Prostate gland (tissue), 2 donors: ENCODE results near the gene LRRC71.

Experiments
- CTCF ChIP-seq, 4 experiments: fragments of 200-600 bp in 2 of 4; fragments of 450-650 bp in 2 of 4; sonication (generic) in 2 of 4; IDR thresholded peaks; 1 replicate in 3 of 4; 2 replicates in 1 of 4; pipeline ENCODE4 v1.5.1; 2016 to 2019; ENCODE audit warnings: antibody characterized with exemption in 4 of 4, mild to moderate bottlenecking in 2 of 4, moderate library complexity in 2 of 4
- POLR2A ChIP-seq: fragments of 450-650 bp; IDR thresholded peaks from one replicate; pipeline ENCODE4 v1.6.1; 2016; ENCODE audit warnings: antibody characterized with exemption, mild to moderate bottlenecking

DNA sequence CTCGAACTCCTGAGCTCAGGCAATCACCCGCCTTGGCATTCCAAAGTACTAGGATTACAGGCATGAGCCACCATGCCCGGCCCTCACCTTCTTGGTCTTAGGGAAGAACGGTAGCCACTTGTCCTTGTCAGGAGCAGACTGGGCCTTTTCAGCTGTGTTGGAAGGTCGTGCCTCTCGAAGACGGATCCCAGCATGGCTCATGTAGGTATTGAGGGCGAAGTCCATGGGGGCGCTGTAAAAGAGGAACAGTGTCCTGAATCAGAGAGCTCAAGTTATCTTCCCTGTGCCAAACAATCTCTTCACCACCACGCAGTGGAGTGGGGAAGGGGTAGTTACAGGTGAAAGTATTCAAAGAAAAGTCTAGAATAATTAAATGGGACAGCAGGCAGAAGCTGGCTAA, 35.9 kb downstream of the LRRC71 start:
- TF ChIP-seq CTCF (IDR thresholded peaks at IDR 0.05) (no peak), POLR2A (no peak)
